A549 (cell line): ENCODE results near the gene ILRUN. TPM values are rescaled to one million over a fixed set of nuclear protein-coding genes. Genes with fewer than 3 reads are reported as not detected.
"Not testable (repeated sequence)": the region's sequence is repeated elsewhere in the genome, so short reads cannot be mapped to it uniquely, and the experiment has no call there.

Experiments used
- ATAC-seq, 2 experiments: fragments of 200-7000 bp in 1 of 2; fragments of >200 bp in 1 of 2; cut with Nextera tagmentation in 1 of 2; cut with Tn5 transposase in 1 of 2; 3 replicates each; pipeline versions ENCODE4 v1.8.0 to v1.9.1; 2018 to 2020; ENCODE audit warnings: mild to moderate bottlenecking in 1 of 2, moderate library complexity in 1 of 2
- CTCF ChIA-PET: fragments of 300-600 bp; sonication (Branson Sonifier 250); formaldehyde crosslinking; extraction: SDS; loops from one replicate; lab custom pipeline; 2021; ENCODE audit warnings: antibody characterized with exemption, inconsistent platforms; lab: Yijun Ruan, JAX
- POLR2A ChIA-PET: fragments of 350-600 bp; formaldehyde crosslinking; extraction: SDS; loops from one replicate; lab custom pipeline; 2021; ENCODE audit warnings: antibody characterized with exemption, inconsistent platforms; lab: Yijun Ruan, JAX
- DNase-seq, 2 experiments: peaks; one replicate each; pipeline versions ENCODE4 v3.0.0 to v3.0.0-alpha.2; 2011 to 2016; ENCODE audit warnings: low read depth in 1 of 2, low spot score in 1 of 2
- FAIRE-seq: peaks from 2 replicates; lab custom pipeline; 2011; peaks lifted over from hg19 to GRCh38; lab: Jason Lieb, UNC
- H3K27ac ChIP-seq, 2 experiments: fragments of >200 bp; sonication (Bioruptor Twin); formaldehyde crosslinking; 3 replicates each; pipeline ENCODE4 v1.5.1; 2016 to 2017
- H3K4me1 ChIP-seq: fragments of >200 bp; sonication (Bioruptor Twin); formaldehyde crosslinking; 3 replicates; pipeline ENCODE4 v1.6.1; 2016
- H3K4me2 ChIP-seq: fragments of >200 bp; sonication (Bioruptor Twin); formaldehyde crosslinking; 3 replicates; pipeline ENCODE4 v1.6.1; 2016
- H3K4me3 ChIP-seq: fragments of >200 bp; sonication (Bioruptor Twin); formaldehyde crosslinking; 3 replicates; pipeline ENCODE4 v1.5.1; 2016
- H3K9me3 ChIP-seq: fragments of >200 bp; sonication (Bioruptor Twin); formaldehyde crosslinking; 3 replicates; pipeline ENCODE4 v1.6.1; 2016
- ATOH8 ChIP-seq: fragments of 250-450 bp; sonication (Bioruptor Pico); IDR thresholded peaks from 2 replicates; pipeline ENCODE4 v1.5.0; 2020; ENCODE audit warnings: low read depth, mild to moderate bottlenecking, moderate library complexity
- CEBPB ChIP-seq, 2 experiments: fragments of >200 bp in 1 of 2; sonication (Bioruptor Twin) in 1 of 2; formaldehyde crosslinking in 1 of 2; IDR thresholded peaks; 2 replicates each; pipeline ENCODE4 v1.6.1; 2012 to 2016
- CTCF ChIP-seq: fragments of >200 bp; sonication (Bioruptor Twin); formaldehyde crosslinking; IDR thresholded peaks from 3 replicates; pipeline ENCODE4 v1.5.1; 2016
- EHF ChIP-seq: fragments of 250-450 bp; sonication (Bioruptor Pico); IDR thresholded peaks from 2 replicates; pipeline ENCODE4 v1.5.0; 2020; ENCODE audit warnings: mild to moderate bottlenecking
- FOSB ChIP-seq: fragments of 250-450 bp; sonication (Bioruptor Pico); IDR thresholded peaks from 2 replicates; pipeline ENCODE4 v1.5.0; 2020; ENCODE audit warnings: mild to moderate bottlenecking, moderate library complexity
- FOSL2 ChIP-seq, 2 experiments: fragments of 450-650 bp in 1 of 2; fragments of >200 bp in 1 of 2; sonication (Bioruptor Twin) in 1 of 2; formaldehyde crosslinking; IDR thresholded peaks; 2 replicates each; pipeline versions ENCODE4 v1.5.0 to v1.6.1; 2016 to 2020; ENCODE audit warnings: mild to moderate bottlenecking in 1 of 2, moderate library complexity in 1 of 2
- FOXS1 ChIP-seq: fragments of 250-450 bp; sonication (Bioruptor Pico); IDR thresholded peaks from 2 replicates; pipeline ENCODE4 v1.5.0; 2020; ENCODE audit warnings: mild to moderate bottlenecking, moderate library complexity
- HEYL ChIP-seq: fragments of 250-450 bp; sonication (Bioruptor Pico); IDR thresholded peaks from 2 replicates; pipeline ENCODE4 v1.8.0; 2021; ENCODE audit warnings: mild to moderate bottlenecking, moderate library complexity
- HMGXB4 ChIP-seq: fragments of 250-450 bp; sonication (Bioruptor Pico); IDR thresholded peaks from 2 replicates; pipeline ENCODE4 v1.5.0; 2021; ENCODE audit warnings: mild to moderate bottlenecking, moderate library complexity, borderline replicate concordance
- HOXA7 ChIP-seq: fragments of 250-450 bp; sonication (Bioruptor Pico); IDR thresholded peaks from 2 replicates; pipeline ENCODE4 v1.5.0; 2020; ENCODE audit warnings: mild to moderate bottlenecking, moderate library complexity
- HOXB13 ChIP-seq: fragments of 250-450 bp; sonication (Bioruptor Pico); IDR thresholded peaks from 2 replicates; pipeline ENCODE4 v1.5.0; 2020; ENCODE audit warnings: low read depth, mild to moderate bottlenecking, moderate library complexity
- HOXB5 ChIP-seq: fragments of 250-450 bp; sonication (Bioruptor Pico); IDR thresholded peaks from 2 replicates; pipeline ENCODE4 v1.5.0; 2020; ENCODE audit warnings: mild to moderate bottlenecking, moderate library complexity
- JUNB ChIP-seq: fragments of >200 bp; sonication (Bioruptor Twin); formaldehyde crosslinking; IDR thresholded peaks from 2 replicates; pipeline ENCODE4 v1.6.1; 2016
- KDM5A ChIP-seq: fragments of 200-600 bp; sonication (generic); IDR thresholded peaks from 2 replicates; pipeline ENCODE4 v1.6.1; 2016; ENCODE audit warnings: antibody characterized with exemption, mild to moderate bottlenecking
- MAFK ChIP-seq: fragments of 450-650 bp; IDR thresholded peaks from 2 replicates; pipeline ENCODE4 v1.6.1; 2014; ENCODE audit not compliant: partially characterized antibody
- MAX ChIP-seq: IDR thresholded peaks from 2 replicates; pipeline ENCODE4 v1.6.1; 2012
- RARB ChIP-seq: fragments of 250-450 bp; sonication (Bioruptor Pico); IDR thresholded peaks from 2 replicates; pipeline ENCODE4 v1.8.0; 2021; ENCODE audit warnings: mild to moderate bottlenecking, moderate library complexity
- SMC3 ChIP-seq: fragments of >200 bp; sonication (Bioruptor Twin); formaldehyde crosslinking; IDR thresholded peaks from 3 replicates; pipeline ENCODE4 v1.6.1; 2018; ENCODE audit warnings: inconsistent platforms
- TFCP2L1 ChIP-seq: fragments of 250-450 bp; sonication (Bioruptor Pico); IDR thresholded peaks from 2 replicates; pipeline ENCODE4 v1.5.0; 2021; ENCODE audit warnings: mild to moderate bottlenecking
- TP53 ChIP-seq: fragments of 250-450 bp; sonication (Bioruptor Pico); IDR thresholded peaks from 2 replicates; pipeline ENCODE4 v1.5.0; 2021; ENCODE audit warnings: mild to moderate bottlenecking, moderate library complexity
- ZC3H11A ChIP-seq: fragments of 450-650 bp; IDR thresholded peaks from 2 replicates; pipeline ENCODE4 v1.6.1; 2014; ENCODE audit warnings: antibody characterized with exemption, mild to moderate bottlenecking
- ZNF302 ChIP-seq: fragments of 250-450 bp; sonication (Bioruptor Pico); IDR thresholded peaks from 2 replicates; pipeline ENCODE4 v1.9.0; 2021; ENCODE audit warnings: inconsistent platforms, mild to moderate bottlenecking, moderate library complexity
- ZSCAN20 ChIP-seq: fragments of 250-450 bp; sonication (Bioruptor Pico); IDR thresholded peaks from 2 replicates; pipeline ENCODE4 v1.8.0; 2022; ENCODE audit warnings: mild to moderate bottlenecking, moderate library complexity
- WGBS: methylation state at CpG from one replicate; pipeline ENCODE4 v1.1.6; 2017; ENCODE audit errors: missing lambda C conversion rate; 5-methylcytosine and 5-hydroxymethylcytosine counted together
- polyA plus RNA-seq, 4 experiments: library from polyadenylated mRNA; depleted of rRNA in 3 of 4; stranded (reverse); fragments of >200 nt; fragmentation: RNase III in 1 of 4; extraction: RNeasy Plus Mini Kit Qiagen cat#74134 plus additional on column Dnase treatment in 1 of 4; gene quantifications; 2 replicates in 3 of 4; 3 replicates in 1 of 4; pipeline ENCODE4 v1.2.3, GENCODE V29; 2011 to 2017

Gene ILRUN
- polyA plus RNA-seq, 2 of the 4 experiments (the other 2 are of a cell fraction): 28.6 to 36.1 TPM

GRCh38 chr6:34720160-34720559 lies 23.6 kb upstream of the ILRUN start:
- ATAC-seq; POLR2A ChIA-PET; H3K4me3 ChIP-seq; DNase-seq; TF ChIP-seq FOSL2 (IDR thresholded peaks at IDR 0.05): not testable (repeated sequence)
- peak overlapping the region; percentile 83 to 86; a peak in 5 of 6 replicates for H3K27ac ChIP-seq
- WGBS: 36% methylated on average over 6 of the region's 6 CpGs
- peaks cover 45% of the 10 kb centered on the region for H3K4me1 ChIP-seq
- TF ChIP-seq TP53 (peak; percentile 77; the same call in 1 of the 2 replicates), FOXS1 (CRISPR knock-in tag) (peak; percentile 75), HEYL (CRISPR knock-in tag) (peak; percentile 95), RARB (peak; percentile 64; the same call in 1 of the 2 replicates), ATOH8 (CRISPR knock-in tag) (peak; percentile 96), FOSL2 (CRISPR knock-in tag; IDR thresholded peaks at IDR 0.05) (0 out of 2 replicates have a peak, but pooled peaks have one; percentile 13), EHF (CRISPR knock-in tag) (peak; percentile 94), MAX (peak; percentile 22; the same call in 1 of the 2 replicates), HOXA7 (CRISPR knock-in tag) (peak; percentile 68; the same call in 1 of the 2 replicates), HOXB5 (CRISPR knock-in tag) (peak; percentile 95), FOSB (CRISPR knock-in tag) (0 out of 2 replicates have a peak, but pooled peaks have one; percentile 35), HOXB13 (CRISPR knock-in tag) (peak; percentile 96), HMGXB4 (CRISPR knock-in tag) (peak; percentile 31; the same call in 1 of the 2 replicates), ZNF302 (CRISPR knock-in tag) (peak; percentile 93), ZSCAN20 (CRISPR knock-in tag) (peak; percentile 77; the same call in 1 of the 2 replicates)
- TF ChIP-seq, all 56 proteins: peak for 15; not testable (repeated sequence) for 41
- H3K9me3 ChIP-seq, CTCF ChIA-PET, FAIRE-seq: not testable (repeated sequence)
- peak overlapping the region; percentile 22; the same call in 1 of the 3 replicates for H3K4me2 ChIP-seq

GRCh38 chr6:34719646-34720045 lies 23.1 kb upstream of the ILRUN start:
- POLR2A ChIA-PET: not testable (repeated sequence)
- WGBS: 2% methylated on average over 5 of the region's 9 CpGs
- 0 out of 2 replicates have a peak, but pooled peaks have one; percentile 26 for TF ChIP-seq MAX
- TF ChIP-seq, all 56 proteins: peak for 1; not testable (repeated sequence) for 55
- H3K27ac ChIP-seq: peak overlapping the region; percentile 83 to 86; a peak in 5 of 6 replicates
- H3K4me2 ChIP-seq: peak overlapping the region; percentile 87
- CTCF ChIA-PET, H3K9me3 ChIP-seq, DNase-seq, FAIRE-seq, H3K4me3 ChIP-seq, ATAC-seq: not testable (repeated sequence)
- H3K4me1 ChIP-seq: peaks cover 47% of the 10 kb centered on the region

- TF ChIP-seq SMC3: no peak
- TF ChIP-seq CEBPB (IDR thresholded peaks at IDR 0.05): no peak
- no peak for TF ChIP-seq CTCF
- no peak for TF ChIP-seq JUNB
- TF ChIP-seq ZC3H11A: no peak
- TF ChIP-seq MAFK: no peak
- no peak for TF ChIP-seq TFCP2L1 (CRISPR knock-in tag)
- TF ChIP-seq KDM5A: no peak
- TF ChIP-seq RARB: no peak
- WGBS: 17% methylated on average over 4 of the region's 4 CpGs
- DNase-seq (no peak), FAIRE-seq (no peak), ATAC-seq (peak; percentile 27 to 32; a peak in 3 of 6 replicates)
- peaks cover 49% of the 10 kb centered on the region for H3K4me1 ChIP-seq
- no peak overlapping the region for H3K4me3 ChIP-seq
- CTCF ChIA-PET: no interaction called here
- peak overlapping the region; percentile 83 to 86 for H3K27ac ChIP-seq
- no peaks in the 10 kb centered on the region for H3K9me3 ChIP-seq
- peak overlapping the region; percentile 87 for H3K4me2 ChIP-seq
- POLR2A ChIA-PET: no interaction called here
Observed at GRCh38 chr6:34718976-34719375, 22.4 kb upstream of the ILRUN start.
